ENCODE results near the gene CPNE4. TPM values are rescaled to one million over a fixed set of nuclear protein-coding genes. Genes with fewer than 3 reads are reported as not detected.

The CPNE4 gene
- total RNA-seq, 1 donor: not detected

- no peak overlapping the region for H3K4me3 ChIP-seq (ENCODE audit: low read depth, low read length)
- DNase-seq (ENCODE audit: low read depth): no peak
- no peak for TF ChIP-seq CTCF (IDR thresholded peaks at IDR 0.05; ENCODE audit: insufficient read depth, low read length)
Observed at GRCh38 chr3:132037581-132037980, 2.8 kb upstream of the CPNE4 start.

- TF ChIP-seq CTCF (IDR thresholded peaks at IDR 0.05; ENCODE audit: insufficient read depth, low read length): no peak
- no peak overlapping the region for H3K4me3 ChIP-seq (ENCODE audit: low read depth, low read length)
- DNase-seq (ENCODE audit: low read depth): no peak
Observed at GRCh38 chr3:132037056-132037455, 2.2 kb upstream of the CPNE4 start.

GRCh38 chr3:132034097-132034485 is 723 bp downstream of the CPNE4 start:
- DNase-seq (ENCODE audit: low read depth): no peak

GRCh38 chr3:132033471-132033870 is 1.3 kb downstream of the CPNE4 start:
- no peak for DNase-seq (ENCODE audit: low read depth)
- no peak overlapping the region for H3K4me3 ChIP-seq (ENCODE audit: low read depth, low read length)
- TF ChIP-seq CTCF (IDR thresholded peaks at IDR 0.05; ENCODE audit: insufficient read depth, low read length): no peak

More at GRCh38 chr3:132034097-132034485, 723 bp downstream of the CPNE4 start:
- no peak for TF ChIP-seq CTCF (IDR thresholded peaks at IDR 0.05; ENCODE audit: insufficient read depth, low read length)
- no peak overlapping the region for H3K4me3 ChIP-seq (ENCODE audit: low read depth, low read length)

GRCh38 chr3:132032959-132033358 is 1.9 kb downstream of the CPNE4 start:
- TF ChIP-seq CTCF (IDR thresholded peaks at IDR 0.05; ENCODE audit: insufficient read depth, low read length): no peak
- H3K4me3 ChIP-seq (ENCODE audit: low read depth, low read length): no peak overlapping the region
- no peak for DNase-seq (ENCODE audit: low read depth)

GRCh38 chr3:132029182-132029902 is 5.5 kb downstream of the CPNE4 start:
- TF ChIP-seq CTCF (IDR thresholded peaks at IDR 0.05; ENCODE audit: insufficient read depth, low read length): peak; percentile 96
- DNase-seq (ENCODE audit: low read depth): peak; percentile 82
- H3K4me3 ChIP-seq (ENCODE audit: low read depth, low read length): no peak overlapping the region

GRCh38 chr3:132022914-132023313 is 11.9 kb downstream of the CPNE4 start:
- TF ChIP-seq CTCF (IDR thresholded peaks at IDR 0.05; ENCODE audit: insufficient read depth, low read length): no peak
- no peak overlapping the region for H3K4me3 ChIP-seq (ENCODE audit: low read depth, low read length)
- DNase-seq (ENCODE audit: low read depth): no peak
